PFSK-1 (cell line): Measurements from ENCODE around the gene PSMC2.

Source experiments
- FOXP2 ChIP-seq: optimal IDR thresholded peaks from 2 replicates; pipeline ENCODE3; 2011; ENCODE audit warnings: borderline replicate concordance, control low read depth, inconsistent platforms; ENCODE audit not compliant: insufficient read depth; ENCODE audit errors: extremely low read length, extremely low read depth
- POLR2AphosphoS5 ChIP-seq: IDR thresholded peaks from 2 replicates; pipeline ENCODE4 v1.6.1; 2012; ENCODE audit warnings: low read depth, mild to moderate bottlenecking, control low read depth, low read length, moderate library complexity
- REST ChIP-seq, 2 experiments: IDR thresholded peaks; 2 replicates each; pipeline versions ENCODE4 v1.6.1 to v1.8.0; 2011 to 2012; ENCODE audit warnings: low read depth in 2 of 2, low read length in 2 of 2, control low read depth in 1 of 2, inconsistent platforms in 1 of 2, mild to moderate bottlenecking in 1 of 2, moderate library complexity in 1 of 2; ENCODE audit not compliant: insufficient read depth in 1 of 2
- SIN3A ChIP-seq: IDR thresholded peaks from 2 replicates; pipeline ENCODE4 v1.6.1; 2012; ENCODE audit warnings: mild to moderate bottlenecking, low read length, moderate library complexity, borderline replicate concordance; ENCODE audit not compliant: insufficient read depth
- TAF1 ChIP-seq: IDR thresholded peaks from 2 replicates; pipeline ENCODE4 v1.6.1; 2012; ENCODE audit warnings: low read length, control low read depth, borderline replicate concordance; ENCODE audit not compliant: insufficient read depth

Gene PSMC2

GRCh38 chr7:103348959-103349358 is 1.5 kb downstream of the PSMC2 start:
- TF ChIP-seq POLR2AphosphoS5 (no peak), REST (IDR thresholded peaks at IDR 0.05; ENCODE audit: insufficient read depth in 1 of 2, low read depth in 2 of 2, low read length in 2 of 2) (no peak), SIN3A (no peak), TAF1 (no peak), FOXP2 (no peak)

- no peak for TF ChIP-seq FOXP2
- TF ChIP-seq POLR2AphosphoS5 = no peak
- no peak for TF ChIP-seq TAF1
- no peak for TF ChIP-seq SIN3A
- no peak for TF ChIP-seq REST (IDR thresholded peaks at IDR 0.05; ENCODE audit: insufficient read depth in 1 of 2, low read depth in 2 of 2, low read length in 2 of 2)
Measured at GRCh38 chr7:103349805-103350204, 2.4 kb downstream of the PSMC2 start.

GRCh38 chr7:103369432-103369831 is 22.0 kb downstream of the PSMC2 start:
- TF ChIP-seq REST (IDR thresholded peaks at IDR 0.05; ENCODE audit: insufficient read depth in 1 of 2, low read depth in 2 of 2, low read length in 2 of 2) (no peak), POLR2AphosphoS5 (no peak), FOXP2 (no peak), SIN3A (no peak), TAF1 (no peak)

GRCh38 chr7:103373866-103374643 is 26.6 kb downstream of the PSMC2 start:
- TF ChIP-seq REST (IDR thresholded peaks at IDR 0.05; ENCODE audit: insufficient read depth in 1 of 2, low read depth in 2 of 2, low read length in 2 of 2) = no peak
- TF ChIP-seq SIN3A = no peak
- TF ChIP-seq POLR2AphosphoS5 = no peak
- TF ChIP-seq FOXP2 = no peak
- no peak for TF ChIP-seq TAF1
